HEK293 (cell line): ENCODE measurements around the gene KIF18A.

ENCODE experiments used
- CTCF ChIA-PET: fragments of 350-600 bp; formaldehyde crosslinking; extraction: SDS; loops from one replicate; lab custom pipeline; 2021; ENCODE audit warnings: antibody characterized with exemption; lab: Yijun Ruan, JAX
- POLR2A ChIA-PET: fragments of 300-600 bp; formaldehyde crosslinking; extraction: SDS; loops from one replicate; lab custom pipeline; 2020; ENCODE audit warnings: antibody characterized with exemption, inconsistent platforms; lab: Yijun Ruan, JAX
- H3K27ac ChIP-seq: fragments of 200-500 bp; sonication (Bioruptor generic); 2 replicates; pipeline ENCODE4 v1.5.1; 2014; ENCODE audit warnings: low read depth, low read length, control low read depth, inconsistent platforms; ENCODE audit errors: extremely low read depth
- H3K36me3 ChIP-seq, 2 experiments: fragments of 200-500 bp in 1 of 2; sonication (Bioruptor generic) in 1 of 2; 1 replicate in 1 of 2; 2 replicates in 1 of 2; pipeline ENCODE4 v1.5.1; 2014 to 2017; ENCODE audit warnings: inconsistent platforms in 2 of 2, low read length in 2 of 2; ENCODE audit not compliant: control insufficient read depth in 2 of 2, insufficient read depth in 1 of 2
- H3K4me1 ChIP-seq: fragments of 200-500 bp; sonication (Bioruptor generic); 2 replicates; pipeline ENCODE4 v1.5.1; 2014; ENCODE audit warnings: mild to moderate bottlenecking, low read length, inconsistent platforms; ENCODE audit not compliant: control insufficient read depth, insufficient read depth
- H3K4me3 ChIP-seq: 2 replicates; pipeline ENCODE4 v1.5.1; 2011; ENCODE audit warnings: low read depth, mild to moderate bottlenecking, control low read depth, low read length, moderate library complexity
- H3K9me3 ChIP-seq: fragments of 200-500 bp; sonication (Bioruptor generic); 2 replicates; pipeline ENCODE4 v1.5.1; 2014; ENCODE audit warnings: low read depth, low read length, inconsistent platforms; ENCODE audit not compliant: control insufficient read depth, insufficient read depth
- FEZF1 ChIP-seq: fragments of 450-650 bp; formaldehyde crosslinking; IDR thresholded peaks from 2 replicates; pipeline ENCODE4 v1.5.1; 2016; ENCODE audit warnings: missing biosample characterization, missing genetic modification characterization
- HOXC10 ChIP-seq: sonication (generic); formaldehyde crosslinking; IDR thresholded peaks from 2 replicates; pipeline ENCODE4 v1.8.1; 2023; ENCODE audit warnings: mild to moderate bottlenecking, missing genetic modification reagents
- KLF9 ChIP-seq: fragments of 450-650 bp; formaldehyde crosslinking; IDR thresholded peaks from 2 replicates; pipeline ENCODE4 v1.5.1; 2016; ENCODE audit warnings: missing biosample characterization, missing genetic modification characterization, low read depth
- ZFP41 ChIP-seq: fragments of 450-650 bp; formaldehyde crosslinking; IDR thresholded peaks from 2 replicates; pipeline ENCODE4 v1.5.1; 2016; ENCODE audit warnings: missing biosample characterization, missing genetic modification characterization, borderline replicate concordance
- ZNF211 ChIP-seq: fragments of 450-650 bp; formaldehyde crosslinking; IDR thresholded peaks from 2 replicates; pipeline ENCODE4 v1.5.1; 2016; ENCODE audit warnings: low read depth, missing biosample characterization, missing genetic modification characterization
- ZNF292 ChIP-seq: fragments of 450-650 bp; formaldehyde crosslinking; IDR thresholded peaks from 2 replicates; pipeline ENCODE4 v1.5.1; 2016; ENCODE audit warnings: low read depth, missing biosample characterization, missing genetic modification characterization, borderline replicate concordance
- ZNF394 ChIP-seq: fragments of 450-650 bp; formaldehyde crosslinking; IDR thresholded peaks from 2 replicates; pipeline ENCODE4 v1.5.1; 2016; ENCODE audit warnings: missing biosample characterization, missing genetic modification characterization, mild to moderate bottlenecking, moderate library complexity, borderline replicate concordance
- ZNF398 ChIP-seq: fragments of 450-650 bp; formaldehyde crosslinking; IDR thresholded peaks from 2 replicates; pipeline ENCODE4 v1.5.1; 2017; ENCODE audit warnings: missing biosample characterization, missing genetic modification characterization
- ZNF449 ChIP-seq: fragments of 450-650 bp; formaldehyde crosslinking; IDR thresholded peaks from 2 replicates; pipeline ENCODE4 v1.5.1; 2017; ENCODE audit warnings: missing biosample characterization, mild to moderate bottlenecking, missing genetic modification characterization, moderate library complexity
- ZNF473 ChIP-seq: fragments of 450-650 bp; formaldehyde crosslinking; IDR thresholded peaks from 2 replicates; pipeline ENCODE4 v1.5.1; 2017; ENCODE audit warnings: missing biosample characterization, missing genetic modification characterization
- ZNF514 ChIP-seq: fragments of 450-650 bp; formaldehyde crosslinking; IDR thresholded peaks from 2 replicates; pipeline ENCODE4 v1.5.1; 2016; ENCODE audit warnings: missing biosample characterization, missing genetic modification characterization
- ZNF600 ChIP-seq: fragments of 450-650 bp; formaldehyde crosslinking; IDR thresholded peaks from 2 replicates; pipeline ENCODE4 v1.5.1; 2016; ENCODE audit warnings: missing biosample characterization, missing genetic modification characterization
- ZNF626 ChIP-seq: fragments of 450-650 bp; sonication (Bioruptor Pico); formaldehyde crosslinking; IDR thresholded peaks from 2 replicates; pipeline ENCODE4 v1.5.1; 2018; ENCODE audit warnings: missing biosample characterization, missing genetic modification characterization, inconsistent platforms
- ZNF791 ChIP-seq: fragments of 450-650 bp; formaldehyde crosslinking; IDR thresholded peaks from 2 replicates; pipeline ENCODE4 v1.5.1; 2016; ENCODE audit warnings: missing biosample characterization, missing genetic modification characterization
- ZNF843 ChIP-seq: fragments of 450-650 bp; formaldehyde crosslinking; IDR thresholded peaks from 2 replicates; pipeline ENCODE4 v1.5.1; 2016; ENCODE audit warnings: missing biosample characterization, missing genetic modification characterization
- TF ChIP-seq, protein P1 (sequence below): fragments of 450-650 bp; formaldehyde crosslinking; IDR thresholded peaks from 2 replicates; pipeline ENCODE4 v1.5.1; 2017; ENCODE audit warnings: missing biosample characterization, missing genetic modification characterization
- TF ChIP-seq, protein P2 (sequence below): fragments of 450-650 bp; IDR thresholded peaks from 2 replicates; pipeline ENCODE4 v1.5.1; 2018; ENCODE audit warnings: missing biosample characterization, missing genetic modification characterization
- TF ChIP-seq, protein P3 (sequence below): fragments of 450-650 bp; formaldehyde crosslinking; IDR thresholded peaks from 2 replicates; pipeline ENCODE4 v1.5.1; 2016; ENCODE audit warnings: missing biosample characterization, missing genetic modification characterization
- TF ChIP-seq, protein P4 (sequence below): fragments of 450-650 bp; formaldehyde crosslinking; IDR thresholded peaks from 2 replicates; pipeline ENCODE4 v1.5.1; 2016; ENCODE audit warnings: missing biosample characterization, missing genetic modification characterization, low read depth

Gene KIF18A

DNA sequence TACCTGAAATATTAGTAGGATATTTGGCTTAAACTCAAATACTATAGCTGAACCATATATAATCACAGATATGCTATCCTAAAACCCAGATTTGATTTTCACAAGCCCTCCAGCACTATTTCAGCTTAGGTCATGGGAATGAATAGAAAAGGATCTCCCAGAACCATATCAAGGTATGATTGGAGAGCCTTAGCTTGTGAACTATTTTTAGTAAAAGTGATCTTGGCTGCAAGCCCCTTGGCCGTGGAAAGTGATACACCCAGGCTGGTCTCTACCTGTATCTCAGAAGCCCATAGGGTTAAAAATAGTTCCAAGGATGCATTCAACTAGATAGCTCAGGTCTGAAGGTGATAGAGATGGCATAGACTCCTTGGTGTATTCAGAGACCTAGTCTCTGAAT is 9.7 kb downstream of the KIF18A start (continued):
- TF ChIP-seq ZNF626 (tag by site-specific recombination) (no peak), ZNF600 (tag by site-specific recombination) (no peak), HOXC10 (CRISPR knock-in tag) (no peak)

DNA sequence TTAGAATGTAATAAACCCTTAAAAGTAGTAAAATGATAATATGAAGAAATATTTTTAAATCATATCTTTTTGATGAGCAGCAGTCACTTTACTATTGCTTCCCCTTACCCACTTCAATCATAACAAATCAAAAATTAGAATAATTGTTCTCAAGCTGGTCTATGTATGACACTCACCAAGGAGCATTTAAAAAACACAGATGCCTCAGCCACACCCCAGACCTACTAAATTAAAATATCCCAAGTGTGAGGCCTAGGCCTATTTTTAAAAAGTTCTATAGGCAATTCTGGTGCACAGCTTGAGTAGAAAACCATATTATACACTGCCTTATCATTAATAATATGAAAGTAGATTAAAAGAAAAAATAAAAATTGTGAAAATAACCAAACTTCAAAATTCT is 15.2 kb downstream of the KIF18A start:
- H3K9me3 ChIP-seq: no peaks in the 10 kb centered on the region
- CTCF ChIA-PET: no interaction called here
- H3K4me1 ChIP-seq: no peaks in the 10 kb centered on the region
- H3K4me3 ChIP-seq: no peak overlapping the region
- H3K36me3 ChIP-seq: peaks cover 7 to 42% of the 10 kb centered on the region in 2 experiments; a peak in 2 of 3 replicates
- TF ChIP-seq, protein P1, sequence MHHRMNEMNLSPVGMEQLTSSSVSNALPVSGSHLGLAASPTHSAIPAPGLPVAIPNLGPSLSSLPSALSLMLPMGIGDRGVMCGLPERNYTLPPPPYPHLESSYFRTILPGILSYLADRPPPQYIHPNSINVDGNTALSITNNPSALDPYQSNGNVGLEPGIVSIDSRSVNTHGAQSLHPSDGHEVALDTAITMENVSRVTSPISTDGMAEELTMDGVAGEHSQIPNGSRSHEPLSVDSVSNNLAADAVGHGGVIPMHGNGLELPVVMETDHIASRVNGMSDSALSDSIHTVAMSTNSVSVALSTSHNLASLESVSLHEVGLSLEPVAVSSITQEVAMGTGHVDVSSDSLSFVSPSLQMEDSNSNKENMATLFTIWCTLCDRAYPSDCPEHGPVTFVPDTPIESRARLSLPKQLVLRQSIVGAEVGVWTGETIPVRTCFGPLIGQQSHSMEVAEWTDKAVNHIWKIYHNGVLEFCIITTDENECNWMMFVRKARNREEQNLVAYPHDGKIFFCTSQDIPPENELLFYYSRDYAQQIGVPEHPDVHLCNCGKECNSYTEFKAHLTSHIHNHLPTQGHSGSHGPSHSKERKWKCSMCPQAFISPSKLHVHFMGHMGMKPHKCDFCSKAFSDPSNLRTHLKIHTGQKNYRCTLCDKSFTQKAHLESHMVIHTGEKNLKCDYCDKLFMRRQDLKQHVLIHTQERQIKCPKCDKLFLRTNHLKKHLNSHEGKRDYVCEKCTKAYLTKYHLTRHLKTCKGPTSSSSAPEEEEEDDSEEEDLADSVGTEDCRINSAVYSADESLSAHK (tag by site-specific recombination): no peak
- no peak for TF ChIP-seq ZNF514 (tag by site-specific recombination)
- TF ChIP-seq ZNF473 (tag by site-specific recombination): no peak
- TF ChIP-seq ZNF449 (tag by site-specific recombination): no peak
- TF ChIP-seq ZNF394 (tag by site-specific recombination): no peak
- TF ChIP-seq ZNF292 (tag by site-specific recombination): no peak
- TF ChIP-seq ZNF843: no peak
- H3K27ac ChIP-seq: no peak overlapping the region
- POLR2A ChIA-PET: no interaction called here

DNA sequence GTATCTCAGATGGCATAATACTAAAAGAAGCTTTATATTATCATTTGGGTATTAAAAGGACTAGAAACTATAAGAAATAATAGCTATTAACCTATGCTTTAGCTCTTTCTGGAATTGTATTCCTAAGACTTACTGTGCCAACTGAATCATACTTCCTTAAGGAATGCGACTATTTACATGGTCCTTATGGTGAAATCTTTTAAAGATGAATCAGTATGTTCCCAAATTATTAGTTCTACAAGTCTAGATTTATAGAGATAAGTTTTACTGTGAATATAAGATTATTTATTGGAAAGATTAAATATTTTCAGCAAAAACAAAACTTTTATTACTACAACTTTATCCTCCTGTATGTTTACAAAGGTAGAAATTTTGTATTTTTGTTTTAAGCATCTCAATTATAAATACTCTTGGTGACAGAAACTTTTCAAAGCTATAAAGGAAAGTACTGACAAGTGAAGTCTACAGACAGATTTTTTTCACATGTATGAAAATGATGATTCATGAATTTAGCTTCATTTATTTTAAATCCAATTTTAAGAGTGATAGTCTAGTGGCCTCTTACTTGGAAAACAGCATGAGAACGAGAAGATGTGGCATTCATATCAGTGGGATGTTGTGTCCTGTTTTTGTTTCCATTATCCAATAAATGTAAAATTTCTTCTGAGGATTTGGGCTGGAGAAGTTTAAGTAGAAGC is 17.8 kb downstream of the KIF18A start:
- no peaks in the 10 kb centered on the region for H3K9me3 ChIP-seq
- H3K4me1 ChIP-seq: no peaks in the 10 kb centered on the region
- ChIA-PET POLR2A (interaction anchor here (1.7 kb wide), 1 partner anchor 18 kb away, joined by 3 read pairs; the partner anchor contains the start of genes KIF18A and METTL15), CTCF (no interaction called here)
- no peak overlapping the region for H3K4me3 ChIP-seq
- peaks cover 7 to 38% of the 10 kb centered on the region in 2 experiments; a peak in 2 of 3 replicates for H3K36me3 ChIP-seq
- no peak overlapping the region for H3K27ac ChIP-seq
- TF ChIP-seq KLF9 (tag by site-specific recombination): no peak
- TF ChIP-seq HOXC10 (CRISPR knock-in tag): no peak
- TF ChIP-seq, protein P2, sequence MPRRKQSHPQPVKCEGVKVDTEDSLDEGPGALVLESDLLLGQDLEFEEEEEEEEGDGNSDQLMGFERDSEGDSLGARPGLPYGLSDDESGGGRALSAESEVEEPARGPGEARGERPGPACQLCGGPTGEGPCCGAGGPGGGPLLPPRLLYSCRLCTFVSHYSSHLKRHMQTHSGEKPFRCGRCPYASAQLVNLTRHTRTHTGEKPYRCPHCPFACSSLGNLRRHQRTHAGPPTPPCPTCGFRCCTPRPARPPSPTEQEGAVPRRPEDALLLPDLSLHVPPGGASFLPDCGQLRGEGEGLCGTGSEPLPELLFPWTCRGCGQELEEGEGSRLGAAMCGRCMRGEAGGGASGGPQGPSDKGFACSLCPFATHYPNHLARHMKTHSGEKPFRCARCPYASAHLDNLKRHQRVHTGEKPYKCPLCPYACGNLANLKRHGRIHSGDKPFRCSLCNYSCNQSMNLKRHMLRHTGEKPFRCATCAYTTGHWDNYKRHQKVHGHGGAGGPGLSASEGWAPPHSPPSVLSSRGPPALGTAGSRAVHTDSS (tag by site-specific recombination): no peak
- TF ChIP-seq, protein P3, sequence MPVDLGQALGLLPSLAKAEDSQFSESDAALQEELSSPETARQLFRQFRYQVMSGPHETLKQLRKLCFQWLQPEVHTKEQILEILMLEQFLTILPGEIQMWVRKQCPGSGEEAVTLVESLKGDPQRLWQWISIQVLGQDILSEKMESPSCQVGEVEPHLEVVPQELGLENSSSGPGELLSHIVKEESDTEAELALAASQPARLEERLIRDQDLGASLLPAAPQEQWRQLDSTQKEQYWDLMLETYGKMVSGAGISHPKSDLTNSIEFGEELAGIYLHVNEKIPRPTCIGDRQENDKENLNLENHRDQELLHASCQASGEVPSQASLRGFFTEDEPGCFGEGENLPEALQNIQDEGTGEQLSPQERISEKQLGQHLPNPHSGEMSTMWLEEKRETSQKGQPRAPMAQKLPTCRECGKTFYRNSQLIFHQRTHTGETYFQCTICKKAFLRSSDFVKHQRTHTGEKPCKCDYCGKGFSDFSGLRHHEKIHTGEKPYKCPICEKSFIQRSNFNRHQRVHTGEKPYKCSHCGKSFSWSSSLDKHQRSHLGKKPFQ (tag by site-specific recombination): no peak
- TF ChIP-seq FEZF1 (tag by site-specific recombination): no peak
- no peak for TF ChIP-seq ZNF791
- TF ChIP-seq ZNF211 (tag by site-specific recombination): no peak
- no peak for TF ChIP-seq ZFP41 (tag by site-specific recombination)
- TF ChIP-seq, protein P4, sequence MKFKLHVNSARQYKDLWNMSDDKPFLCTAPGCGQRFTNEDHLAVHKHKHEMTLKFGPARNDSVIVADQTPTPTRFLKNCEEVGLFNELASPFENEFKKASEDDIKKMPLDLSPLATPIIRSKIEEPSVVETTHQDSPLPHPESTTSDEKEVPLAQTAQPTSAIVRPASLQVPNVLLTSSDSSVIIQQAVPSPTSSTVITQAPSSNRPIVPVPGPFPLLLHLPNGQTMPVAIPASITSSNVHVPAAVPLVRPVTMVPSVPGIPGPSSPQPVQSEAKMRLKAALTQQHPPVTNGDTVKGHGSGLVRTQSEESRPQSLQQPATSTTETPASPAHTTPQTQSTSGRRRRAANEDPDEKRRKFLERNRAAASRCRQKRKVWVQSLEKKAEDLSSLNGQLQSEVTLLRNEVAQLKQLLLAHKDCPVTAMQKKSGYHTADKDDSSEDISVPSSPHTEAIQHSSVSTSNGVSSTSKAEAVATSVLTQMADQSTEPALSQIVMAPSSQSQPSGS (tag by site-specific recombination): no peak
- no peak for TF ChIP-seq ZNF398 (tag by site-specific recombination)
